Measurements from ENCODE around the gene PDE6A. TPM values are rescaled to one million over a fixed set of nuclear protein-coding genes. Genes with fewer than 3 reads are reported as not detected.
A peak's percentile ranks its signal among the peaks of the same experiment; 100 is the strongest.
"Not testable (repeated sequence)": the region's sequence is repeated elsewhere in the genome, so short reads cannot be mapped to it uniquely, and the experiment has no call there.

Gene PDE6A
- total RNA-seq, 1 donor from 2014 or later, result 0.12 TPM

DNA sequence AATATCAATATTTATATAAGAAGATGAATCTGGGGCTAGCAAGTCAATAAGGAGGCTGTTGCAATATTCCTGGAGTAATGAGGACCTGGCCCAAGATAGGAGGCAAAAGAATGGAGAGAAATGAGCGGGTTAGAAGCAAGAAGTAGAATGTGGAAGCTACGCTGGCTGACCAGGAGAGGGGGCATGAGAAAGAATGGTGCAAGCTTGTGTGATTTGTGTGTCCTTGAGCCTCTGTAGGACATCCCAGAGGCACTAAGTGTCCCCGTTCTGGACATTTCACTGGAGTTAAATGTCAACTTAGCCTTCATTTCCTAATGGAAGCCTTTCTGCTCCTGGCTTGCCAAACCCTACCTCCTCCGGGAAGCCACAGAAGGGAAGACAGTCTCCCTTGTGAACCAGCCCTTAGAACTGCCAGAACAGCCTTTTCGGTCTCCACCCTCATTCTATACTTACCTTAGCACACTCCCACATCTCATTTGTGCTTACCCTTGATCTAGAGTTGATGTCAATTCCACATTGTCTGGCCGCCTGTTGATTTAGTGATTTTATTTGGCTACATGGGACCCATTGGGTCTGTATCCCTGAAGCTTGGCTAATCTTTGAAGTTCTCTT, 6.7 kb upstream of the PDE6A start:
- Mint-ChIP-seq H3K4me1 (ENCODE audit: low read depth) (no peaks in the 10 kb centered on the region), H3K9me3 (ENCODE audit: low read depth) (no peaks in the 10 kb centered on the region), H3K4me3 (ENCODE audit: unreplicated experiment) (no peak overlapping the region), H3K36me3 (ENCODE audit: low read depth) (no peaks in the 10 kb centered on the region), H3K27ac (ENCODE audit: unreplicated experiment) (no peak overlapping the region), H3K27me3 (ENCODE audit: low read depth) (peaks cover 3% of the 10 kb centered on the region)
- DNase-seq (ENCODE audit: low spot score), result no peak
- TF ChIP-seq, protein P1, sequence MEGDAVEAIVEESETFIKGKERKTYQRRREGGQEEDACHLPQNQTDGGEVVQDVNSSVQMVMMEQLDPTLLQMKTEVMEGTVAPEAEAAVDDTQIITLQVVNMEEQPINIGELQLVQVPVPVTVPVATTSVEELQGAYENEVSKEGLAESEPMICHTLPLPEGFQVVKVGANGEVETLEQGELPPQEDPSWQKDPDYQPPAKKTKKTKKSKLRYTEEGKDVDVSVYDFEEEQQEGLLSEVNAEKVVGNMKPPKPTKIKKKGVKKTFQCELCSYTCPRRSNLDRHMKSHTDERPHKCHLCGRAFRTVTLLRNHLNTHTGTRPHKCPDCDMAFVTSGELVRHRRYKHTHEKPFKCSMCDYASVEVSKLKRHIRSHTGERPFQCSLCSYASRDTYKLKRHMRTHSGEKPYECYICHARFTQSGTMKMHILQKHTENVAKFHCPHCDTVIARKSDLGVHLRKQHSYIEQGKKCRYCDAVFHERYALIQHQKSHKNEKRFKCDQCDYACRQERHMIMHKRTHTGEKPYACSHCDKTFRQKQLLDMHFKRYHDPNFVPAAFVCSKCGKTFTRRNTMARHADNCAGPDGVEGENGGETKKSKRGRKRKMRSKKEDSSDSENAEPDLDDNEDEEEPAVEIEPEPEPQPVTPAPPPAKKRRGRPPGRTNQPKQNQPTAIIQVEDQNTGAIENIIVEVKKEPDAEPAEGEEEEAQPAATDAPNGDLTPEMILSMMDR (IDR thresholded peaks at IDR 0.05), result no peak

DNA sequence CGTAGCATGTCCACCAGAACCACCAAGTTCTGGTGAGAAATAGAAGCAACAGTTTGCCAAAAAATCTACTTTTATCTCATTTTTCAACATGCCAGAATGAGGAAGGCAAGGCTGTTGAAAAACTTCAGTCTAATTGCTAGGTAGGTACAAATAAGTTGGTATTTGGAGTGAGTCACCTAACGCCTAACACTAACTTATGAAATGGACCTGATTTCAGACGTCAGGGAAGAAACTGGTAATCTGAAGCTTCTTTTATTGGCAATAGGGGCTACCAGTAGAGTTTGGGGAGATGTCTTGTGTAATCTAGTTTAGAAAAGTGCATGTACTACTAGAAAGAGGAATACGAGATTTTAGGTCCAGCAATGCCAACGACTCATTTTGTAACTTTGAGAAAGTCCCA, 4.4 kb upstream of the PDE6A start:
- no peak overlapping the region for H3K4me3 Mint-ChIP-seq (ENCODE audit: unreplicated experiment)
- no peaks in the 10 kb centered on the region for H3K36me3 Mint-ChIP-seq (ENCODE audit: low read depth)
- H3K27me3 Mint-ChIP-seq (ENCODE audit: low read depth), result peaks cover 3% of the 10 kb centered on the region
- DNase-seq (ENCODE audit: low spot score), result no peak
- H3K9me3 Mint-ChIP-seq (ENCODE audit: low read depth), result no peaks in the 10 kb centered on the region
- H3K4me1 Mint-ChIP-seq (ENCODE audit: low read depth), result no peaks in the 10 kb centered on the region
- H3K27ac Mint-ChIP-seq (ENCODE audit: unreplicated experiment), result no peak overlapping the region
- TF ChIP-seq, protein P1 (IDR thresholded peaks at IDR 0.05), result no peak

DNA sequence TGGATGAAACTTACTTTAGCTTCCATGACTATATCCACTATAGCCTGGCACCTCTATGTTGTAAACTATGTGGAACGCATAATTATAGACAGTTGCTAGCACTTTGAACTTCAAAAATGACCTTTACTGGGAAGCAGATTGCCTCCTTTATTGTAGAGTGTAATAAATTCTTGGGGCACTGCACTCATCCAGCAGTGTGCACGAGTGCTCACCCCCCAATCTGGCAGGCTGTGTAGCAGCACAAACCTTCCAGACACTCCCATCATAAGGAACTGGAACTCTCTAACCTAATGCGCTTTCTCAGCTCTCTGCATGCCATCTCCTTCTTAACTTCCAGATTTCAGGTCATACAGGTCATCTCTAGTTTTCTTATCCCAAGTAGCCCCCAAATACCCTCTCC, 1.5 kb upstream of the PDE6A start:
- TF ChIP-seq, protein P1 (IDR thresholded peaks at IDR 0.05), result no peak
- no peaks in the 10 kb centered on the region for H3K9me3 Mint-ChIP-seq (ENCODE audit: low read depth)
- H3K27me3 Mint-ChIP-seq (ENCODE audit: low read depth), result peaks cover 3% of the 10 kb centered on the region
- no peak for DNase-seq (ENCODE audit: low spot score)
- H3K36me3 Mint-ChIP-seq (ENCODE audit: low read depth), result no peaks in the 10 kb centered on the region
- H3K27ac Mint-ChIP-seq (ENCODE audit: unreplicated experiment), result no peak overlapping the region
- no peak overlapping the region for H3K4me3 Mint-ChIP-seq (ENCODE audit: unreplicated experiment)
- peaks cover 21% of the 10 kb centered on the region for H3K4me1 Mint-ChIP-seq (ENCODE audit: low read depth)

DNA sequence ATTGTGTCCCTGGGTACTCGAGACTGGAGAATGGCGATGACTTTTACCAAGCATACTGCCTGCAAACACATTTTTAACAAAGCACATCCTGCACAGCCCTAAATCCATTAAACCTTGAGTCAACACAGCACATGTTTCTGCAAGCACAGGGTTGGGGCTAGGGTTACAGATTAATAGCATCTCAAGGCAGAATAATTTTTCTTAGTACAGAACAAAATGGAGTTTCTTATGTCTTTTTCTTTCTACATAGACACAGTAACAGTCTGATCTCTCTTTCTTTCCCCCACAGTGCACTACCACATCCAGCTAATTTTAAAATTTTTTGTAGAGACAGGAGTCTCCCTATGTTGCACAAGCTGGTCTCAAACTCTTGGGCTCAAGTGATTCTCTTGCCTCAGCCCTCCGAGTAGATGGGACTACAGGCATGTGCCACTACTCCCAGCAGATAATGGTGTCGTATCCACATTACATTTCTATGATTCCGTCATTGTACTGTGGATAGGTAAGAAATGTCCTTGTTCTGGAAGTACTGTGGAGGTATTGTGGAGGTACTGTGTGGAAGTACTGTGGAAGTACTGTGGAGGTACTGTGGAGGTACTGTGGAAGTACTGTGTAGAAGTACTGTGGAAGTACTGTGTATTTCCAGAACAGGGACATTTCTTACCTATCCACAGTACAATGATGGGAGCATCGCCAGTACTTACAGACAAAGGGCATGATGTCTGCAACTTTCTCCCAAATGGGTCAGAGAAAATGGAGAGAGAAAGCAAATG, 1.2 kb downstream of the PDE6A start:
- not testable (repeated sequence) for H3K4me3 Mint-ChIP-seq (ENCODE audit: unreplicated experiment); H3K36me3 Mint-ChIP-seq (ENCODE audit: low read depth); H3K27me3 Mint-ChIP-seq (ENCODE audit: low read depth); DNase-seq (ENCODE audit: low spot score); H3K9me3 Mint-ChIP-seq (ENCODE audit: low read depth)
- H3K27ac Mint-ChIP-seq (ENCODE audit: unreplicated experiment), result peak overlapping the region; percentile 18
- peaks cover 45% of the 10 kb centered on the region for H3K4me1 Mint-ChIP-seq (ENCODE audit: low read depth)

DNA sequence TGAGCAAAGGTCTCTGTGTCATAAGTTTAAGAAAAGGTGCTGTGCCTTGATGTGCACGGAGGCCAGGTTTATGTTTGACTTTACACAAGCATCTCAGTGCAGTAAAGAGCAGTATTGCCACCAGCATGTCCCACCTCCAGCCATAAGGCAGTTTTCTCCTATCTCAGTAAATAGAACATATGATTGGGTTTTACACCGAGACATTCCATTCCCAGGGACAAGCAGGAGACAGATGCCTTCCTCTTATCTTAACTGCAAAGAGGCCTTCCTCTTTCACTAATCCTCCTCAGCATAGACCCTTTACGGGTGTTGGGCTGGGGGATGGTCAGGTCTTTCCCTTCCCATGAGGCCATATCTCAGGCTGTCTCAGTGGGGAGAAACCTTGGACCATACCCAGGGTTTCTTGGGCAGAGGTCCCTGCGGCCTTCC, 1.8 kb downstream of the PDE6A start:
- H3K27me3 Mint-ChIP-seq (ENCODE audit: low read depth); DNase-seq (ENCODE audit: low spot score); H3K9me3 Mint-ChIP-seq (ENCODE audit: low read depth); H3K36me3 Mint-ChIP-seq (ENCODE audit: low read depth); H3K4me3 Mint-ChIP-seq (ENCODE audit: unreplicated experiment): not testable (repeated sequence)
- Mint-ChIP-seq H3K4me1 (ENCODE audit: low read depth) (peaks cover 51% of the 10 kb centered on the region), H3K27ac (ENCODE audit: unreplicated experiment) (peak overlapping the region; percentile 18)

DNA sequence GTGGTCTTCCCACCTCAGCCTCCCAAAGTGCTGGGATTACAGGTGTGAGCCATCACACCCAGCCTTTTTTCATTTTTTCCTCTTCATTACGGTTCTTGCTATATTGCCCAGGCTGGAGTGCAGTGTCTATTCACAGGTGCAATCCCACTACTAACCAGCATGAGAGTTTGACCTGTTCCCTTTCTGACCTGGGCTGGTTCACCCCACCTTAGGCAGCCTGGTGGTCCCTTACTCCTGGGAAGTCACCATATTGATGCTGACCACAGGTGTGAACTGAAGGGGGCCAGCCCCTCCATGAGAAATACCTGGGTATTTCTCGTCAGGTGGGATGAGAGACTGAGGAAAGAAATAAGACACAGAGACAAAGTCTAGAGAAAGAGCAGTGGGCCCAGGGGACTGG, 2.4 kb downstream of the PDE6A start:
- TF ChIP-seq, protein P1 (IDR thresholded peaks at IDR 0.05), result no peak
- no peak overlapping the region for H3K4me3 Mint-ChIP-seq (ENCODE audit: unreplicated experiment)
- no peaks in the 10 kb centered on the region for H3K9me3 Mint-ChIP-seq (ENCODE audit: low read depth)
- no peaks in the 10 kb centered on the region for H3K27me3 Mint-ChIP-seq (ENCODE audit: low read depth)
- H3K36me3 Mint-ChIP-seq (ENCODE audit: low read depth), result no peaks in the 10 kb centered on the region
- no peak overlapping the region for H3K27ac Mint-ChIP-seq (ENCODE audit: unreplicated experiment)
- DNase-seq (ENCODE audit: low spot score), result no peak
- peaks cover 56% of the 10 kb centered on the region for H3K4me1 Mint-ChIP-seq (ENCODE audit: low read depth)

Data from chondrocyte (in vitro differentiated cells).